SK-N-DZ (cell line): Measurements from ENCODE around the gene CD300LB. TPM values are rescaled to one million over a fixed set of nuclear protein-coding genes. Genes with fewer than 3 reads are reported as not detected.
"Not testable (repeated sequence)": the region's sequence is repeated elsewhere in the genome, so short reads cannot be mapped to it uniquely, and the experiment has no call there.

Experiments used
- DNase-seq: peaks from one replicate; pipeline ENCODE4 v3.0.0-alpha.2; 2015; ENCODE audit warnings: low spot score
- polyA plus RNA-seq, 2 experiments: library from polyadenylated mRNA; depleted of rRNA; stranded (reverse); fragments of >200 nt; gene quantifications; 2 replicates each; pipeline ENCODE4 v1.2.3, GENCODE V29; 2014

The CD300LB gene
- not detected in 2 replicates for polyA plus RNA-seq (2014; cell fraction: cytosol; rRNA removed)
- polyA plus RNA-seq (2014; cell fraction: nucleus; rRNA removed) = not detected in 2 replicates

DNA sequence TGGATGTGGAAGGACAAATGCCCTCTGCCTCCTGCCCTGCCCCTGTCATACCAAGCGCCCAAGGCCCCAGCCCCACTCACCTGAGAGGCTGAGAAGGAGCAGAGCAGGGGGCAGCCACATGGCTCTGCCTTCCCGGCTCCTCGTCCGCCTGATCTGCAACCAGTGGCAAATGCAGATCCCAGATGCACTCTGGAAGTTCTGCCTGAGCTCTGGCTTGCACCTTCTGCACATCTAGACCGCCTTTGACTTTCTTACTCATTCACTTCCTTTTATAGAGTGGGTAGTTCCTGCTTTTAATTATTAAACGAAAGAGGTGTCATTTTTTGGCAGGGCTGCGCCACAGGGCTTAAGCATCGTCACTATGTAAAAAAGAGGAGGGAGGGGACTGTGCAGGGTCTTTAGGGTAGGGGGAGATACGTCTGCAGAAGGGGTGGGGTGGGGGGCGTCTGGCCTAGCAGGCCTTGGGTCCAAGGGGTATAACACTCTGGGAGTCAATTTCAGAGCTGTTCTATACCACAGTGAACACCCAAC, at the start of gene CD300LB:
Gene CD300LB, minus strand, starts transcription at position 245 of the 531 bp plus-strand sequence. Its CDS starts 125 bp downstream, at position 120.
- DNase-seq = no peak

DNA sequence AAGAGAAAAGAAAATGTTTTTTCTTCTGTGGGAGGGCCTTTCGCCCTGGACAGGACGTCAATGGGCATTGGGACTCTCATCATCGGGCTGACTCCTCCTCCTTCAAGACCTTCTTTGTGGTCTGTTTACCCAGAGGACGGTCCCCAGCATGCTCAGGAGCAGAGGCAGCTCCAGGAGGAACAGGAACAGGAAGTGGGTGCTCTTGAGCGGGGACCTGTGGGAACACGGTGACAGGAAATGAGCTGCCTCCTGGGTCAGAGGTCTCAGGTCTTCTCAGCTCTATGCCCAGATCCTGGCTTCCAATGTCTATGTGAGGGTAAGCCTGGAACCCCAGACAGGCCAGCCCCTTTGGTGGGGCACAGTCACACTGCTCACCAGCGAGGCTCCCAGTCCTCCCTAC, 48.6 kb upstream of the CD300LB start:
- DNase-seq = no peak

DNA sequence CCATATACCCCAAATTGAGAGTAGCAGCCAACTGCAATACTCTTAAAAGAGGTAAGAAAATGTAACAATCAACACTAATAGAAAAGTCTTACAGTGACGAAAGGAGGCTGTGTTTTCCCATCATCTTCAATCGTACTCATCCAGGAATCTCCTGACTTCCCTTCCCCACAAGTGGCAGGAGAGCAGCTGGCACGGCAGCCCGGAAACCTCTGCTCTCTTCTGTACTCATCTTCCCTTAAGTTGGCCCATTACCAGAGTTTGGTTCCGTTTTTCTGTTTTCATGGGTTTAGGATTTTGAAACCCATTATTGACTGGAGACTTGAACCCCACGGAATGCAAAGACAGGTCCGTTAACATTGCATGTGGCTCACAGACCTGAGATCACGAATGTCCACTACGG, 47.7 kb upstream of the CD300LB start:
- no peak for DNase-seq

DNA sequence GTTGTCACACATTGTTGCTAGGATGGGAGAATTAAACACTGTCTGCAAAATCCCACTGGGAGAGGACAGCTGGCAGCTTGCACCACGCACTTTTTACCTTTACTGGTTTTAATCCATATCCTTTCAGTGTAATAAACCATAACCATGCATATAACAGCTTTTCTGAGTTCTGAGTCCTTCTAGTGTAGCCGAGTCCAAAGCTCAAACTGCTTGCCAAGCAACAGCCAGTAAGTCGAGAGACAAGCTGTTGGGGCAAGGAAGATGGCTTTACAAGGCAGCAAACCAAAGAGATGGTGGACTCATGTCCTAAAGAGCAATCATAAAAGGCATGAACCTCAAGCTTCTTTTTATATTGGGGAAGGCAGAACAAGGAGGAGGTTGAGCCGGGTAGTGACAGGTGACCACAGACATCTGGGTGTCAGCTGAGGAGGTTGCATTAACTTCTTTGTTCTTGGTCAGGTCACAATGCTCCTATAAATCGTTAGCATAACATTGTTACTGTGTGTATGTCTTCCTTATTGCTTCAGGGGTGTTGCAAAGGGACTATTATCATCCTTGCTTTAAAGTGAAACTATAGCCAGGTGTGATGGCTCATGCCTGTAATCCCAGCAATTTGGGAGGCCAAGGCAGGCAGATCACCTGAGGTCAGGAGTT, 43.3 kb upstream of the CD300LB start:
- DNase-seq = no peak

DNA sequence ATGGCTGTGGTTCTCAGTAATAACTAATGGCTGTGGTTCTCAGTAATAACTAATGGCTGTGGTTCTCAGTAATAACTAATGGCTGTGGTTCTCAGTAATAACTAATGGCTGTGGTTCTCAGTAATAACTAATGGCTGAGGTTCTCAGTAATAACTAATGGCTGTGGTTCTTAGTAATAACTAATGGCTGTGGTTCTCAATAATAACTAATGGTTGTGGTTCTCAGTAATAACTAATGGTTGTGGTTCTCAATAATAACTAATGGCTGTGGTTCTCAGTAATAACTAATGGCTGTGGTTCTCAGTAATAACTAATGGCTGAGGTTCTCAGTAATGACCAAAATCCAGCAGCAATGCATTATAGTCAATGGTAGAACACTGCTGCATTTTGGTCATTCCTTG, 42.4 kb upstream of the CD300LB start:
- not testable (repeated sequence) for DNase-seq

DNA sequence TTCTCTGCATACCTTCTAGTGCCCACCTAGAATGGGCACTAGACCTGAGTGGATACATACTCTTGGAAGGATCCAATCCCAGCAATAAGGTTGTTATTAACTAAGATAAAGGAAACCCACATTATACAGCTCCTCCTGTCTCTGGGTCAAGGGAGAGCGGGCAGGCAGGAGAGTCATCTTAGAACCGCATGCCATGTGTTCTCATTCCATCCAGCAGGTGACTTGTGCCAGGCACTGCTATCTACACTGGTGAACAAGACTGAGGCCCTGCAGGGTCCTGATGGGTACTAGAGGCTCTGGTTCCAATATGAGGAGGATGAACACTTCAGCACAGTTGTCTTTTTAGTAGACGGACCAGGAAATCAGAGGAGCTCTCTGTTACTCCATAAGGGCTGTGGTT, 41.9 kb upstream of the CD300LB start:
- no peak for DNase-seq

DNA sequence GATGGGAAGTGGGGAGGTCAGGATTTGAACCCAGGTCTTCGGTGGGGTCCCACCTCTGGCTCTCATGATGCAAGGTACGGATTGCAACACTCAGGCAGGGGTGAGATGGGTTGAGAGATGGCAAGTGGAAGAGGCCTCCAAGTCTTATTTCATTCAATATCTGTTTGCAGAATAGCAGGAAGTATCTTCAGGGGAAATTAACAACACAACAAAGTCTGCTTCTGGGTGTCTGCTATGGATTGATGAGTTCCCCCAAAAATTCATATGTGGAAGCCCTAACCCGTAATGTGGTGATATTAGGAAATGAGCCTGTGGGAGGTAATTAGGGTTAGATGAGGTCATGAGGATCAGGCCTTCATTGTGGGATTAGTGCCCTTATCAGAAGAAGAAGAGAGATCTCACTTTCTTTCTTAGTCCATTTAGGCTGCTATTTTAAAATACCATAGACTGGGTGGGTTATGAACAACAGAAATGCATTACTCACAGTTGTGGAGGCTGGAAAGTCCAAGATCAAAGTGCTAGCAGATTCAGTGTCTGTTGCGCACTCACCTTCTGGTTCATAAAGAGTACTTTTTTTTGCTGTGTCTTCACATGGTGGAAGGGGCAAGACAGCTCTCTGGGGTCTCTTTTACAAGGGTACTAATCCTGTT, 40.5 kb upstream of the CD300LB start:
- no peak for DNase-seq

DNA sequence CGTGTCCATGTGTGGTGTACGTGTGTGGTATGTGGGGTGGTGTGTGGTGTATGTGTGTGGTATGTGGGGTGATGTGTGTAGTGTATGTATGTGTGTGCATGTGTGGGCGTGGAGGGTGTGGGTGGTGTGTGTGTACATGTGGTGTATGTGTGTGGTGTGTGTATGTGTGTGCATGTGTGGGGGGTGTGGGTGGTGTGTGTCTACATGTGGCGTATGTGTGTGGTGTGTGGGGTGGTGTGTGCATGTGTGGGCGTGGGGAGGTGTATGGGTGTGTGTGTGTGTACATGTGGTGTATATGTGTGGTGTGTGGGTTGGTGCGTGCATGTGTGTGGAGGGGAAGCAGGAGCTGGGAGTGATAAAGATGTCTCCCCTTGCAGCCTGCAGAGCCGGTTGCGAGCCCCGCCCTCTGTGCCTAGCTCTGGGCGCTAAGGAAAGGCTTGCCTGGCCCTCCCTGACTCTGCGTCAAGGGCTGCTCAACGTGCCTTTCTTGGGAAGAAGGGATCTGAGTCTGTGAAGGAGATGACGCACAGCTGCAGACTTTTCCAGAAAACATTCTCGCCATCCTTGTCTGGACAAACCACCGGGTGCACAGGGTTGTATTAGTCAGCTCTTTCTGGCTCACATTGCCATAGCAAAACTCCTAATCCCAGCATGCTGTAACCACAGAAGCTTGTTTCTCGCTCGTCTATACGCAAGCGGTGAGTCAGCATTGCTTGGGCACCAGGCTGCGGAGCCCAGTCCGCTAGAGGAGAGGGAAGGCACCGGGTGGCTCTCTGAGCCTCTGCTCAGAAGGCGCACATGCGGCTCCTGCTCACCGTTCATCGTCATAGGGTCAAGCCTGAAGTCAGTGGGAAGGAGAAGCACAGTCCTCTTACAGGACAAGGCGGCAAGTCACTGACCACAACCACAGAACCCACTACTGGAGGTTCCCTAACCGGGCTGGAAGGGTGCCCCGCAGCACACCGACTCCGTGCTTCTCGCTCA, 38.0 kb upstream of the CD300LB start:
- DNase-seq = no peak

DNA sequence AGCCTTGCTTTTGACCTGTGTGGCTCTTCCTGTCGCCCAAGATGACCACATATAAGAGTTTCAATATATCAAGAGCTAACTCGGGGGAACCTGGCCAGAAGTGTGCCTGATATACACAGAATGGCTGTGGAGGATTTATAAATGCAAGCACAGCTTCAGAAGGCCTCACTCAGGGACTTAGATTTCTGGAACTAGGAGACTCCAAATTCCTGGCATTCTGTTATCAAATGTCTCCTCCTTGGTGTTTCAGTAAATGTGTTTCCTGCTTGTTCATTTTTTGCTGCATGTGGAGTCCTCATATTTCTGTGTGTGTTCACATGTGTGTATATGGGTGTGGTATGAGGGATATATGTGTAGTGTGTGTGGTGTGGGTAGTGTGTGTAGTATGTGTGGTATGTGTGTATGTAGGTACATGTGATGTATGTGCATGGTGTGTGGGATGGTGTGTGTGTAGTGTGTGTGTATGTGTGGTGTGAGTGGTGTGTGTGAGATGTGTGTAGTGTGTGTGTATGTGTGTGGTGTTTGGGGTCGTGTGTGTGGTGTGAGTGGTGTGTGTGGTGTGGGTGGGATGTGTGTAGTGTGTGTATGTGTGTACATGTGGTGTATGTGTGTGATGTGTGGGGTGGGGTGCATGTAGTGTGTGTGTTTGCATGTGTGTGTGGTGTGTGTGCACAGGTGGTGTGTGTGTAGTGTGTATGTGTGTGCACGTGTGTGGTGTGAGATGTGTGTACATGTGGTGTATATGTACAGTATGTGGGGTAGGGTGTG, 37.0 kb upstream of the CD300LB start:
- DNase-seq = no peak

DNA sequence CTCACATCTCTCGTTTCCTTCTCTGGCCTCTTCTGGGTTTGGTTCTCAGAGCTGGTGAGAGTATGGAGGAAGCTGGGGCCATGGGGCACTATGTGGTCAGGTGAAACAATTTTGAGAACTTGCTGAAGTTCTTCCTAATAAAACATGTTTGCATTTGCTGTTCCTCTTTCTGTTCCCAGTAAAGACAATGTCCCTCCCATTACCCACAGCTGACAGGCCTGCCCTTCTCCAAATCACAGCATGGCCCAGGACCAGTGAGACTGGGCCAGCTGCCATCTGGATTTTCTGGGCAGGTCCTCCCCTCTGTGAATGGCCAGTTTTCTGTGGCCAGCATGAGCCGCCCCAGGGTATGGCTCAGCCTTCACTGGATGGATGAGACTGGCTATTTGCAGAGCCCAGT, 36.1 kb upstream of the CD300LB start, which contains the start of gene CD300H:
Gene CD300H, minus strand, starts transcription at position 113 of the 400 bp plus-strand sequence.
- no peak for DNase-seq

DNA sequence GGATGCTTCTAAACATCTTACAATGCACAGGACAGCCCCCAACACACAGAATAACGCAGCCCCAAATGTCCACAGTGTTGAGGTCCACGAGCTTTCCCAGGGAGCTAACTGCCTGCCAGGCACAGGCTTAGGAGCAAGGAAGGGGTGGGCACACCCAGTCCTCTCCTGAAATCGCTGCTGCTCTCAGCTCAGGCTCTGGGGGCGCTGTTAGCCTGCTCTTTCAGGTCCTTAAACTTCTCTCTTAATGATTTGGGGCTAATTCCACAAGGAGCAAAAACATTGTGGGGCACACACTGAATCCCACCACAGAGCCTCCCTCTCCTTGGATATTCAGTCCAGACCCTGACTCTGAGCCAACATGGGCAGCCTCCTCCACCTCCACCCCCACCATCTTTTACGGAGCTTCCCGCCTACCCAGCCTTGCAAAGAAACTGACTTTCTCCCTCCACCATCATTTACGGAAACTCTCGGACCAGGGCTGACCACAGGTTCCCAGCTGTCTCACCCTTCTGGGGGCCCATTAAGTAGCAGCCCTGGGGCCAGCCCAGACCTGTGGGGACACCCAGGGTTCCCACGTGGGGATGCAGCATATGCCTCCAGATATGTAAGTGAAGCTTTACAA, 35.0 kb upstream of the CD300LB start:
- DNase-seq = peak; percentile 42

DNA sequence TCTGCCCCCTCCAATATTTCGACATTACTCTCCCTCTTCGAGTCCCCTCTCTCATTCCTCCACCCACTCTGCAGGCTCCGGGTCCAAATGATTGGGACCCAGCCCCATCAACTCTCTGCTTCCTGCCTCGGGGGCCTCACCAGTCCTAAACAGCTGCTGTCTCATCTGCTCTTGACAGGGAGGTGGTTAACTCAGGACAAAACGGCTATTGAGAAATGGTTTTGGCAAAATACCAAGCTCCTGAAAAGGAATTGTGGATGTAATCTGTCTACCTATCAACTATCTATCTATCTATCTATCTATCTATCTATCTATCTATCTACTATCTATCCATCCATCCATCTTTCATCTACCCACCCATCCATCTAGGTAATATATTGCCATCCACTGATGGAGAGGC, 33.9 kb upstream of the CD300LB start:
- no peak for DNase-seq

DNA sequence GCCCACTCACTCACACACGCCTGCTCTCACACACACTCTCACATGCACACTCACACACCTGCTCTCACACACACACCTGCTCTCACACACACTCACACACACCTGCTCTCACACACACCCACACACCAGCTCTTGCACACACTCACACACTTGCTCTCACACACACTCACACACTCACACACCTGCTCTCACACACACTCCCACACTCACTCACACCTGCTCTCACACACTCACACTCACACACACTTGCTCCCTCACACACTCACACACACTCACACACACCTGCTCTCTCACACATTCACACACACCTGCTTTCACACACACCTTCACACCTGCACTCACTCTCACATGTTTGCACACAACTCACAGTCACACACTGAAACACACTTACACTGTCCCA, 32.1 kb upstream of the CD300LB start:
- no peak for DNase-seq

DNA sequence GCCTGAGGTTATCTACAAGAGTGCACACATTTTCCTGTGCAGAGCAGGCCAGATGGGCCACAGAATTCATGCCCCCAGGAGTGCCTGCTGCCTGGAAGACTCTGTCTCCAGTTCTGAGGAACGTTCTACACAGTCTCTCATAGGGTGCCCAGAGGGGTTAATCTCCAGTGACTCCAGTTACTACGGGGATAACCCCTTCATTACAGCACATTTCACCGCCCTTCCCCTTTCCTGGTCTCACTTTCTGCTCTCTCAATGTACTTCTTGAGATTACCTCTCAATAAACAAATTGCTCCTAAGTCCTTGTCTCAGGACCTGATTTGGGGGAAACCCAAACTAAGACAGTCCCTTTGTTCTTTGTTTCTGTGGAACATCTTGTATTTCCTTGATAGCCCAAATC, 30.3 kb upstream of the CD300LB start:
- no peak for DNase-seq

DNA sequence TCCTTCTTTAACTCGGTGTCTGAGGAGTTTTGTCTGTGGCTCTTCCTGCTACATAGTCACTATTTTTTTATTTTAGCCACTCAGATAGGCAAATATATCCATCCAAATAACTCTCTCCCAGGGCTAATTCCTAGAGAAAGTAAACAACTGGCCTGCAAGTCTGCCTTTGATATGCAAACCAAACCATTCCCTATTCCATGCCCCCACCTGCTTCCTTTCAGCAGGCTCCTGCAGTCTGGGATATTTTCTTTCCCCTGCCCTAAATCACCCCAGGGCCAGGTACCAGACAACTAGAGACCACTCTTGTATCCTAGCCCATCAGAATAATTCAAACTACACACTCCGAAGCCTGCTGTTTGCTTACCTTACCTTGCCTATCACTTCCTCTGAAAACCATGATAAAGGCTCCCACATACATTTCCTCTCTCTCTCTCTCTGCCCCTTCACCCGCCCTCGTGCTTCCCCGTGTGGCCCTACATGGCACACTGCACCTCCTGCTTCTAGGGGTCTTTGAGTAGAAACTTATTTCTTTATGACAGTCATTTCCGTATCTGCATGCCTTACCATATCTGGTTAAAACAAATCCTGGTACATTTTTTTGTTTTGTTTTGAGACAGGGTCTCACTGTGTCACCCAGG, 27.7 kb upstream of the CD300LB start:
- no peak for DNase-seq

DNA sequence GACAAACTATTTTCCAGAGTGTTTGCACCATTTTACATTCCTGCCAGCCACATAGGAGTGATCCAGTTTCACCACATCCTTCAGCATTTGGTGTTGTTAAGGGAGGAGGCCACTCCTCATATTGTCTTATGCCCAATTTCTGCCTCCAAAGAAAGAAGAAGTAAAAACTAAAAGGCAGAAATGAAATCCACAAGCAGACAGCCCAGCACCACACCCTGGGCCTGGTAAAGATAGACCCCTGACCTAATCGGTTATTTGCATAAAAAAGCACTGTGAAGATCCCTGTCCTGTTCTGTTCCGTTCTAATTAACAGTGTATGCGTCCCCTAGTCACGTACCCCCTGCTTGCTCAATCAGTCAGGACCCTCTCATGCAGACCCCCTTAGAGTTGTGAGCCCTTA, 27.1 kb upstream of the CD300LB start:
- DNase-seq = not testable (repeated sequence)

DNA sequence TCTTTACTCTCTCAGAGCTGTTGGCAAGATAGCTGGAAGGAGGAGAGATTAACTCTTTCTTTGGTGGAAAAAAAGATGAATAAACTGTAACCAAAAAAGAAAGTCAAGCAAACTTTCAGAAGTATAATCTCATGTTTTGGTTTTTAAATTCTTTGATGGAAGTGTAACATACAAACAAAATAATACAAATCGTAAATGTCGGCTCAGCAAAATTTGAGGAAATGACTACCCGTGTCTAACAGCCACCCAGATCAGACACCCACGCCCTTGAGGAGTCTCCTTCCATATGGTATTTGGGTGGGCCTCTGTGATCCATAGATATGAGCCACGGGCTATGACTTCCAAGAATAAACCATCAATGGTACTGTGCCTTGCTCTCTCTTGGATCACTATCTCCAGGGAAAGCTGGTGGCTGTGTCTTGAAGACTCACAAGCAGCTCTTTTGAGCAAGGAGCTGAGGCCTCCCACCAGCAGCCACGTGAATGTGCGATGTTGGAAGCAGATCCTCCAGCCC, 24.2 kb upstream of the CD300LB start:
- no peak for DNase-seq

DNA sequence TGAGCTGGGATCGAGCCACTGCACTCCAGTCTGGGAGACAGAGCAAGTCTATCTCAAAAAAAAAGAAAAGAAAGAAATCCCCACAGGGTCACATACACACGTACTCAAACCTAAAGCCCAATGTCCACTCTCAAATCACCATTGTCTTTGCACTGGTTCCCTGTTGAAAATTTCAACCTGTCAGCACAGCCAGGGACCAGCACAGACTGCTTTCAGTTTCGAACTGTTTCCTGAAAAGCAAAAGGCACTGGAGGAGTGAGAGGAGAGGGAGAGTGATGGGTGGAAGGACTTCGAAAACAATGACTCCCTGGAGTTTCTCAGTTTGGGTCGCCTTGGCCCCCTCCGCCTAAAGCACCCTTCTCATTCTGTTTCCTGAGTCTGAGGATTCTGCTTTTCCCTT, 23.6 kb upstream of the CD300LB start:
- DNase-seq = no peak

DNA sequence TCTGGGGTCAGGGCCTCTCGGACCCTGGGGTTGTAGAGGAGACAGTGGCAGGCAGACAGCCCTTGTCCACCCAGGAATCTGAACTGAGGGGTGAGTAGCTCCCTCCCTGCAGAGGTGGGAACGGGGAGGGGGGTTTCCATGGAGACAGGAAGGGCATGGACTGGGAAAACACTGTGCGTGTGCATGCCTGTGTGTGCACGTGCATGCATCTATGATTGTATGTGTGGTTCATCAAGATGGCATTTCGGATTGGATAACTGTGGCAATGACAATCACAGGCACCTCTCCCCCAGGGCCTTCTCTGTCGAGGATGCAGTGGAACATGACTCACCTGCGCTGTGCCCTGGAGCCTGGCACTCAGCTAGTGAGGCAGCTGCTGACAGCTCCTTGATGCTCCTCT, 20.8 kb upstream of the CD300LB start:
- no peak for DNase-seq

DNA sequence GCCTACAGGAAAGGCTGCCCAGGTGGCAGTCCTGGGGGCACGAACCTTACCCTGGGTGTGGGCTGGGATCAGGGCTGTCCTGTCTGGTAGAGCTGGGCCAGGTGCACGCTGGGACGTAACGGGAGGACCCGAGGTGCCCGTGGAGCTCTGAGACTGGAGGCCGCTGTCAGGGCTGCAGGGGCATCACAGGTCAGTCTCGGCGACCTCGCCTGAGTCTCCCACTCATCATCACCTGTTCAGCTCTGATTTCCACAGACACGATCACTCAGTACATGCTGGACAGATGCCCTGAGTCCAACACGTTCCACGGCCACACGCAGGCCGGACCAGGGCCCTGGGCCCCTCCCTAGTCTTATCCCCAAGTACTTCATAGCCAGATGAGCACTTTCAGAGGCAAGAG, 19.3 kb upstream of the CD300LB start:
- DNase-seq = no peak
